IPS-15b (cell line): ENCODE measurements around the gene DDI2.
"Not testable (repeated sequence)": the region's sequence is repeated elsewhere in the genome, so short reads cannot be mapped to it uniquely, and the experiment has no call there.

ENCODE experiments used
- H3K27me3 ChIP-seq: one replicate; pipeline ENCODE4 v1.6.1; 2013; ENCODE audit warnings: low read length; ENCODE audit not compliant: control insufficient read depth, insufficient read depth
- H3K36me3 ChIP-seq: one replicate; pipeline ENCODE4 v1.6.1; 2013; ENCODE audit warnings: low read length; ENCODE audit not compliant: control insufficient read depth, insufficient read depth
- H3K4me1 ChIP-seq: one replicate; pipeline ENCODE4 v1.6.1; 2013; ENCODE audit warnings: mild to moderate bottlenecking, low read length; ENCODE audit not compliant: control insufficient read depth, insufficient read depth
- H3K4me3 ChIP-seq: one replicate; pipeline ENCODE4 v1.5.1; 2013; ENCODE audit warnings: low read depth, low read length
- H3K9ac ChIP-seq: one replicate; pipeline ENCODE4 v1.6.1; 2013; ENCODE audit warnings: low read depth, mild to moderate bottlenecking, low read length
- H3K9me3 ChIP-seq: one replicate; pipeline ENCODE4 v1.6.1; 2013; ENCODE audit warnings: mild to moderate bottlenecking, low read length; ENCODE audit not compliant: control insufficient read depth, insufficient read depth

The DDI2 gene

DNA sequence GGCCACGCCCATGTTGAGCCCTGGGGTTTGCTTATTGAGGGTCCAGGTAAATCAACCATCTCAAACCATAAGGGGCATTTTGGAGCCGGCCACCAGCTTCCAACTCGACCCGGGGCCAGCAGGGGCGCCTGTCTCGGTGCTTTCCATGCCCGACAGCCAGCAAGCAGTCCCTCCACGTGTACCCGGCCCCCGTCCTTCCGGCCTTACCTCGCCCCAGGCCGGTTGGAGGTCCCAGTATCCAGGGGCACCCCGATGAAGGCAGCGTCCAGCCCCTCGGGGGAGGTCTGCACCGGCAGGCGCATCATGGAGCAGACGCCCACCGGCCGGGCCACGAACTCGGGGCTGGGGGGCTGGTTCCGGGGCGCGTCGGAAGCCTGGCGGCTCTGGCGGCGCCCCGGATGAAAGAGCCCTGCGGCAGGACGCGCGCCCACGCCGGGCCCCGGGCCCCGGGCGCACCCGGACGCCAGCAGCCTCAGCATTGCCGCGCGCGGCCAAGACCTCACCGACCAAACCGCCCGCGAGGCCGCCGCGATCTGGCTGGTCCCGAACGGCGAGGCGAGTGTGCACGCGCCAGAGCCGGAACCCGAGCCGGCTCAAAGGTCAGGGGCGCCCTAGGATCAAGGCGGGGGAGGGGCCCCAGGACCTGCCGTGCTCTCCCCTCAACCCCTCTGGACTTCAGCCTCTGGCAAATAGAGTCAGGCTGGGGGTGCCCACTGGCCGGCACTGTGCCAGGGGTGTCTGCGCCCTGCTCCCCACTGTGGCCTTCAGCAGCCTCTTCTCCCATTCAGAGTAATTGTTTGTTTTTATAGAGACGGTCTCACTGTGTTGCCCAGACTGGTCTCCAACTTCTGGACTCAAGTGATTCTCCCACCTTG lies 32.5 kb upstream of the DDI2 start, which contains the start of gene AGMAT:
Gene AGMAT (minus strand): TSS at position 563 of the 875 bp plus-strand sequence. CDS start 84 bp downstream, at position 479.
- no peaks in the 10 kb centered on the region for H3K9me3 ChIP-seq
- no peaks in the 10 kb centered on the region for H3K36me3 ChIP-seq
- peak within 1 kb of the TSS; percentile 54 for H3K9ac ChIP-seq
- no peaks in the 10 kb centered on the region for H3K27me3 ChIP-seq
- peak within 1 kb of the TSS; percentile 60 for H3K4me3 ChIP-seq
- H3K4me1 ChIP-seq = no peaks in the 10 kb centered on the region

DNA sequence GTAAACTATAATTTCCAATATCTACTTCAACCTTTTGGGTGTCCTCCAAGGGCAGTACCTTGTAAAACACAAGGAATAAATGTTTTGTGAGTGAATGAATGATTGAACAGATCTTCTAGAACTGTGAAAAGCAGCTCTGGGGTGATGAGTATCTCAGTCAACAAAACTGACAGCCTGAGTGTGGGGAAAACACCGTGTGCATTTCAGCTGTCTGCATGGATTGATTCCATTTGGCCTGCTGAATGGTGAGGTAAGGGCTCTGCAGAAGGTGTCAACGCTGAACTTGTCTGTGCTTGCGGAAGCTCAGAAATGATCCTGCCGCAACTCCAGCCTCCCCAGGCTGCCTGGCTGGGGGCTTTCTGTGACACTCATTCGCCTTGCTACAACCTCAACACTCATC lies 25.0 kb upstream of the DDI2 start:
- H3K9ac ChIP-seq = no peak overlapping the region
- no peaks in the 10 kb centered on the region for H3K36me3 ChIP-seq
- H3K9me3 ChIP-seq = no peaks in the 10 kb centered on the region
- no peaks in the 10 kb centered on the region for H3K27me3 ChIP-seq
- no peak overlapping the region for H3K4me3 ChIP-seq
- H3K4me1 ChIP-seq = peaks cover 3% of the 10 kb centered on the region

DNA sequence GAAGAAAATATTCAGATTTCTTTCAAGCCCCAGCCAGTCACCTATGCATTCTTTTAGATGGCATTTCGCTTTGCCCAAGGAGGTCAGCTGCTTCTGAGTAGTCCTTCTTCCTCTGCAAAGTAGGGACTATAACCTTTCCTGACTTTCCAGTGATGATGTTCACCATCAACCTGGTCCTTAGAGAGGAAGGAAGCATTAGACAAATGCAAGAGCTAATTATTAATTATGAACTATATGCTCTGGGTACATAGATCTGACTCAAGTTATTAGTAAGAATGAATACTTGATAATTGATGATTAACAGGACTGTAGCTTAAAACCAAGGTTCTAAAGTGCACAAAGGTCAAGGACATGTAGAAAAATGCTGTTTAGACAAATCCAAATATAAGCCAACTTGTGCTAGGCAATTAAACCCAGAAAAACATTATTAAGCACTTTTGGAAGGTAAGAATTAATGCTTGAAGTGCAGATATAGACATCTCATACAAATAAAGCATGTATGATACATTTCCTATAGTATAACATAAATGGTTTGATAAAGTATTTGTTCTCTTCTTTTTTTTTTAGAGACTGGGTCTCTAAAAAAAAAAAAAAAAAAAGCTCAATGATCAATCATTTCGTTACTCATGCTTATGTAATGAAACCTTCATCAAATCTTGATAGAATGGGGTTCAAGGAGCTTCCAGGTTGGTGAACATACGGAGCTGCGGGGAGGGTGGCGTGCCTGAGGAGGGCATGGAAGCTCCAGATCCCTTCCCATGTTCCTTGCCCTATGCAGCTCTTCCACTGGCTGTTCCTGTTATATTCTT lies 21.2 kb upstream of the DDI2 start:
- Histone ChIP-seq H3K36me3 (no peaks in the 10 kb centered on the region), H3K4me1 (peaks cover 3% of the 10 kb centered on the region), H3K4me3 (no peak overlapping the region), H3K9me3 (no peaks in the 10 kb centered on the region), H3K9ac (no peak overlapping the region), H3K27me3 (no peaks in the 10 kb centered on the region)

DNA sequence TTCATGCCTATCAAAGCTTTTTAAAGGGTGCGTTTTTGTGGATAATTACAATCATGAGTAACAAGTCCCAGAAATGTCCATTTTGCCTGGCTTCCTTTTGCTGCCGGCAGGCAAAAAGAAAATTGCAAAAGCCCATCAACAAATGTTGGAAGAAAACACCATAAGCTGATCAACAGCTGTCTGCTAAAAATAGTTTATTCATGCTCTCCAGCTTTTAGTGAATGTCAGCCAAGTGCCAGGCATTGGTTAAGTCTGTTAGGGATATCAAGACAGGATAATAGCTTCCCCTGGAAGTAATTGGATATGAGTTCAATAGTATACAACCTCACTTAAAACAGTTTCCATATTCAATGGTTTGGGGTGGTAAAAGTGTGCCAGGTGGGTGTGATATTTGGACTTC lies 18.8 kb upstream of the DDI2 start:
- no peak overlapping the region for H3K4me3 ChIP-seq
- H3K4me1 ChIP-seq = peaks cover 3% of the 10 kb centered on the region
- H3K9ac ChIP-seq = no peak overlapping the region
- no peaks in the 10 kb centered on the region for H3K27me3 ChIP-seq
- H3K9me3 ChIP-seq = no peaks in the 10 kb centered on the region
- no peaks in the 10 kb centered on the region for H3K36me3 ChIP-seq

DNA sequence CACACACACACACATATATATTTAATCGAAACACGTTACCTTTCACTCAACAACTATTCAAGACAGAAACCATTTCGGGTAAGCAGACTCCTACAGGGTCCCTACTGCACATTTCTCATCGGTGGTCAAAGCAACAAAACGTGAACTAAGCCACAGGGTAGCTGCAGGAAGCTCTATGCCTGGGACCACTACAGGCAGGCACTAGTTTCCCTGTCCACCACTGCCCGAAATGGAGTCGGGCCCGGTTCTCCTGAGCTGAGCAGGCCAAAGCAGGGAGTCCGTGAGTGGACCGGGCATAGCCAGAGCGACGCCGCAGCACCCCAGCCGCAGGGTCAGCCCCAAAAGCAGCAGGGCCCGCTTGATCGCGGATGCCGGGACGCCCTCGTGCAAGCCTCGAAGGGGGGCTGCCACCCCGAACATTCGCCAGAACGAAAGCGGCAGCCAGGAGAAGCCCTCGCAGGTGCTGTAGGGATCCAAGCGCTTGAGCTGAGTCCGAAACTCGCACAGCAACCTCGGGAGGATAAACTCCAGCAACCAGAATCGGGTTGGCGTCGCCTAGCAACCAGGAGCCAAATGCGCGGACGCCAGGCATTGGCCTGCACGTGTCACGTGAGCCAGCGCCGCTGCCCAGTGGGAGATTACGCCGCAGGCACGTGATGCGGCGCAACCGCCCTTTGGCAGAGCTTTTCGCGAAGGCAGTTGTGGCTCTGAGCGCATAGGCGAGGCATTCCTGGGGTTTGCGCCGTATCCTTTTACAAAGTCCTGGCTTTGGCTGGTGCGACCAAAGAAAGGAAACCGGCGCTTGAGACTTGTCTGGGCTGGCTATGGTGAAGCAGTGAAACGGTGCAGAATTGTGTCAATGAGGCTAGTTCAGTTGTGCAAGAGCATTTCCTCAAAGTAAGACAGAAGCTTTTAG lies 13.9 kb upstream of the DDI2 start:
- no peak overlapping the region for H3K9ac ChIP-seq

DNA sequence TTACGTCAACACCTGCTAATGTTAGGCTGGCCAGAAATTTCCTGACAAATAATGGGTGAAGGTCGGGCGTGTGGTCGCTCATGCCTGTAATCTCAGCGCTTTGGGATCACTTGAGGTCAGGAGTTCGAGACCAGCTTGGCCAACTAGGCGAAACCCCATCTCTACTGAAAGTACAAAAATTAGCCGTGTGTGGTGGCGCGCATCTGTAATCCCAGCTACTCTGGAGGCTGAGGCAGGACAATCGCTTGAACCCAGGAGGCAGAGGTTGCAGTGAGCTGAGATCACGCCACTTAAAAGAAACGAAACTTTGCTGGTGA lies 13.3 kb upstream of the DDI2 start:
- not testable (repeated sequence) for H3K4me1 ChIP-seq, H3K9me3 ChIP-seq, H3K36me3 ChIP-seq, H3K9ac ChIP-seq
- peaks cover 17% of the 10 kb centered on the region for H3K27me3 ChIP-seq
- peak overlapping the region; percentile 75 for H3K4me3 ChIP-seq

More for the DNA sequence above, 13.9 kb upstream of the DDI2 start:
- Histone ChIP-seq H3K27me3 (peaks cover 17% of the 10 kb centered on the region), H3K9me3 (no peaks in the 10 kb centered on the region), H3K4me1 (no peaks in the 10 kb centered on the region), H3K36me3 (no peaks in the 10 kb centered on the region), H3K4me3 (peak overlapping the region; percentile 75)

DNA sequence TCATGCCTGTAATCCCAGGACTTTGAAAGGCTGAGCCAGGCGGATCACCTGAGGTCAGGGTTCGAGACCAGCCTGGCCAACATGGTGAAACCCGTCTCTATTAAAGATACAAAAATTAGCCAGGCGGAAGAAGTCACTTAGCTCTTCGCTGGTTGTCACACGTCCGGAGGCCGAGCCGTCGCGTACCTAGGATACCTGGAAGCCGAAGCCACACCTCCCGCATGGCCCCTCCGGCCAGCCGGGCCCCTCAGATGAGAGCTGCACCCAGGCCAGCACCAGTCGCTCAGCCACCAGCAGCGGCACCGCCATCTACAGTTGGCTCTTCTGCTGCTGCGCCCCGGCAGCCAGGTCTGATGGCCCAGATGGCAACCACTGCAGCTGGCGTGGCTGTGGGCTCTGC lies 12.9 kb upstream of the DDI2 start:
- not testable (repeated sequence) for H3K4me1 ChIP-seq, H3K9ac ChIP-seq, H3K36me3 ChIP-seq, H3K4me3 ChIP-seq, H3K9me3 ChIP-seq
- peaks cover 17% of the 10 kb centered on the region for H3K27me3 ChIP-seq

DNA sequence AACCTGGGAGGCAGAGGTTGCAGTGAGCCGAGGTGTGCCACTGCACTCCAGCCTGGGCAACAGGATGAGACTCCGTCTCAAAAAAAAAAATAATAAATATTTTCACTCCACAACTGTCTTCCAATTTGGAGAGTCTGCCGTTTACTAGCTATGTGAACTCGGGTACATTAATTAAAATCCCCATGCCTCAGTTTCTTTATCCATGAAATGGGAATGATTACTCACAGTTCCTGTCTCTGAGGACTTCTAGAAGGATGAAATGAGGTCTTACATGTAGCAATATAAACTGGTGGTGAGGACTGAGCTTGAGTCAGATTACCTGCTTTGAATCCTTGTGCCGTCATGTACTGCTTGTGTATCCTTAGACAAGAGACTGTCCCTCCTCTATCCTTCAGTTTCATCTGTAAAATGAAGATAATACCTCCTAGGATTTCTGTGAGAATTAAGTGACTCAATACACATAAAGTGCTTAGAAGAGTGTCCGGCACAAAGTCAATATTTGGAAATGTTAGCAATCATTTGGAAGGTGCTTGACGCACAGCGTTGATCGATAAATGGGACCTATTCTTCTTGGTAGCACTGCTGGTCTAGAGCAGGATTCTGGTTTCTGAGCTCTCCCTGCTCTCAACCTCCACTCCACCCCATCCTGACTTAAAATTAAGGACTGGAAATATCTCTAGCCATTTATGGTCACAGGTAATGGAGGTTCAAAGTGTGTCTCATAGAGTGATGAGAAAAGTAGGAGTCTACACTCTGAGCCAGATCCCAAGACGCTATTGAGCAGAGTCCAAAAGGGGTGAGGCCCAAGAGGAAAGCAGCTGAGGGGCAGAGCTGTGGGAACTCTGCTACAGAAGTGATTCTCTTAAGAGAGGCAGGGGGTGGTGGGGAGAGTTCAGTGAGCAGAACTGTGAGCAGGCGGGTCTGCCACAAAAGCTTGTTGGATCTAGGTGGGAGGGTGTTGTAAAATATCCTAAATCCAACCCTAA lies 11.6 kb upstream of the DDI2 start:
- Histone ChIP-seq H3K36me3 (no peaks in the 10 kb centered on the region), H3K4me1 (no peaks in the 10 kb centered on the region), H3K27me3 (peaks cover 17% of the 10 kb centered on the region), H3K9me3 (no peaks in the 10 kb centered on the region), H3K9ac (no peak overlapping the region), H3K4me3 (no peak overlapping the region)

DNA sequence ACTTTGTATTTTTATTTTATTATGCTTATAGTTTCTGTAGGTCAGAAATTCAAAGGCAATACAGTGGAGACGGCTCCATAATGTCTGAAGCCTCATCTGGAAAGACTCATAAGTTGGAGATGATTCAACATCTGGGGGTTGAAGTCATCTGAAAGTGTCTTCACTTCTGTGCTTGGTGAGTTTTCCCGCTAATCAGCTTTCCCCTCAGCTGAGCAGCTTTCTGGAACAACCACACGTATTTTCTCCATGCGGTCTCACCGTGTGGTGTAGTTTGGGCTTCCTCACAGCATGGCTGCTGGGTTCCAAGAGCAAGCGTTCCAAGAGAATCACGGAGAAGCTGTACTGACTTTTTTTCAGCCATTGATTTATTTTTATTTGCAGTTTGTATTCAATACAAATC lies 7.6 kb upstream of the DDI2 start:
- H3K36me3 ChIP-seq = no peaks in the 10 kb centered on the region
- H3K4me1 ChIP-seq = no peaks in the 10 kb centered on the region
- no peaks in the 10 kb centered on the region for H3K9me3 ChIP-seq
- peaks cover 10% of the 10 kb centered on the region for H3K27me3 ChIP-seq
- H3K4me3 ChIP-seq = no peak overlapping the region
- no peak overlapping the region for H3K9ac ChIP-seq

DNA sequence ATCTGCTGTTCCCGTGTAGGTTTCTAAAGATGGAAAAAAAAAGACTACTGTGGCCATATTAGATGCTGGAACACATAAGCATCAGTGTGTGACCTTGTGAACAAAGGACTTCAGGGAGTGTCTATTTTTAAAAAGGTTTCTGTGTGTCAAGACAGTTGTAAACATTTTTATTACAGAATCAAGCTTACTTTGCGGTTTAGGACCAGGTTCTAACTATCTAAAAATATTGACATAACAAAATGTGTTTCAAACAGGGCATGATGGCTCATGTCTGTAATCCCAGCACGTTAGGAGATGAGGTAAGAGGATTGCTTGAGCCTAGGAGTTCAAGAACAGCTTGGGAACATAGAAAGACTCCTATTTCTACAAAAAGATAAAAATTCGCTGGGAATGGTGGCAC lies 7.1 kb upstream of the DDI2 start:
- no peaks in the 10 kb centered on the region for H3K9me3 ChIP-seq
- no peak overlapping the region for H3K9ac ChIP-seq
- H3K27me3 ChIP-seq = peaks cover 10% of the 10 kb centered on the region
- H3K36me3 ChIP-seq = no peaks in the 10 kb centered on the region
- H3K4me1 ChIP-seq = no peaks in the 10 kb centered on the region
- no peak overlapping the region for H3K4me3 ChIP-seq
